Natural killer cell (primary cell): ENCODE results near the gene SOD2. TPM values are rescaled to one million over a fixed set of nuclear protein-coding genes. Genes with fewer than 3 reads are reported as not detected.

Source experiments
- ATAC-seq, 3 donors: fragments of 150-1000 bp in 2 of 3; fragments of 200-7000 bp in 1 of 3; cut with Tn5 transposase; 1 replicate in 1 of 3; 2 replicates in 2 of 3; pipeline ENCODE4 v1.10.0; 2021; ENCODE audit warnings: mild to moderate bottlenecking in 2 of 3, moderate library complexity in 2 of 3
- DNase-seq, 2 donors: peaks; one replicate each; pipeline versions ENCODE4 v3.0.0 to v3.0.0-alpha.2; 2013 to 2021; ENCODE audit warnings: mixed read lengths in 1 of 2
- H3K27ac ChIP-seq: one replicate; pipeline ENCODE4 v1.5.1; 2013; ENCODE audit warnings: mild to moderate bottlenecking, low read length
- H3K27me3 ChIP-seq: one replicate; pipeline ENCODE4 v1.6.1; 2013; ENCODE audit warnings: low read length; ENCODE audit not compliant: control insufficient read depth, insufficient read depth
- H3K36me3 ChIP-seq: one replicate; pipeline ENCODE4 v1.6.1; 2013; ENCODE audit warnings: low read length; ENCODE audit not compliant: control insufficient read depth, insufficient read depth
- H3K4me1 ChIP-seq: one replicate; pipeline ENCODE4 v1.6.1; 2013; ENCODE audit warnings: low read length; ENCODE audit not compliant: control insufficient read depth, insufficient read depth
- H3K4me3 ChIP-seq: one replicate; pipeline ENCODE4 v1.5.1; 2013; ENCODE audit warnings: low read length
- H3K9me3 ChIP-seq: one replicate; pipeline ENCODE4 v1.6.1; 2013; ENCODE audit warnings: low read length; ENCODE audit not compliant: control insufficient read depth, insufficient read depth
- H3K27ac Mint-ChIP-seq, 2 donors: one replicate each; pipeline ENCODE4 v1.8.0; 2022; ENCODE audit warnings: mild to moderate bottlenecking in 2 of 2, mixed read lengths in 2 of 2, moderate library complexity in 1 of 2
- H3K27me3 Mint-ChIP-seq, 2 donors: one replicate each; pipeline ENCODE4 v1.8.0; 2022; ENCODE audit warnings: low read depth in 2 of 2, mixed read lengths in 2 of 2
- H3K36me3 Mint-ChIP-seq: one replicate; pipeline ENCODE4 v1.8.0; 2022; ENCODE audit warnings: mixed read lengths
- H3K4me1 Mint-ChIP-seq, 2 donors: one replicate each; pipeline ENCODE4 v1.8.0; 2022; ENCODE audit warnings: mixed read lengths in 2 of 2
- H3K4me3 Mint-ChIP-seq: one replicate; pipeline ENCODE4 v1.8.0; 2022; ENCODE audit warnings: mild to moderate bottlenecking, moderate library complexity, mixed read lengths
- H3K9me3 Mint-ChIP-seq, 2 donors: one replicate each; pipeline ENCODE4 v1.8.0; 2022; ENCODE audit warnings: mixed read lengths in 2 of 2
- WGBS: methylation state at CpG from one replicate; pipeline ENCODE4 v1.1.7; 2013; ENCODE audit warnings: missing lambda C conversion rate; ENCODE audit not compliant: insufficient coverage; 5-methylcytosine and 5-hydroxymethylcytosine counted together
- intact Hi-C: fragments of 100-400 bp; cut with micrococcal nuclease; formaldehyde crosslinking; loops from one replicate; pipeline ENCODE4 v1.14.2; 2022
- total RNA-seq, 4 donors: library from RNA; stranded (reverse); fragments of 120-200 nt in 1 of 4; gene quantifications; one replicate each; pipeline versions ENCODE4 v1.2.3 to v1.2.4, GENCODE V29; 2013 to 2022
- TF ChIP-seq, protein P1 (sequence below): fragments of 200-600 bp; IDR thresholded peaks from one replicate; pipeline ENCODE4 v1.8.0; 2022; ENCODE audit warnings: antibody characterized with exemption

Gene SOD2
- total RNA-seq, 3 donors from 2014 or later (not counting 1 experiment from before 2014, with no cell fraction given) = 81.3 to 156 (median 138) TPM

- no peaks in the 10 kb centered on the region for H3K9me3 ChIP-seq
- no peak for DNase-seq
- Mint-ChIP-seq H3K36me3 (no peaks in the 10 kb centered on the region), H3K4me1 (no peaks in the 10 kb centered on the region), H3K4me3 (no peak overlapping the region), H3K27ac (no peak overlapping the region), H3K27me3 (no peaks in the 10 kb centered on the region), H3K9me3 (no peaks in the 10 kb centered on the region)
- H3K4me3 ChIP-seq = no peak overlapping the region
- intact Hi-C loops = no loop called here
- H3K36me3 ChIP-seq = no peaks in the 10 kb centered on the region
- H3K27ac ChIP-seq = no peak overlapping the region
- no peak for ATAC-seq
- no peaks in the 10 kb centered on the region for H3K27me3 ChIP-seq
- TF ChIP-seq, protein P1, sequence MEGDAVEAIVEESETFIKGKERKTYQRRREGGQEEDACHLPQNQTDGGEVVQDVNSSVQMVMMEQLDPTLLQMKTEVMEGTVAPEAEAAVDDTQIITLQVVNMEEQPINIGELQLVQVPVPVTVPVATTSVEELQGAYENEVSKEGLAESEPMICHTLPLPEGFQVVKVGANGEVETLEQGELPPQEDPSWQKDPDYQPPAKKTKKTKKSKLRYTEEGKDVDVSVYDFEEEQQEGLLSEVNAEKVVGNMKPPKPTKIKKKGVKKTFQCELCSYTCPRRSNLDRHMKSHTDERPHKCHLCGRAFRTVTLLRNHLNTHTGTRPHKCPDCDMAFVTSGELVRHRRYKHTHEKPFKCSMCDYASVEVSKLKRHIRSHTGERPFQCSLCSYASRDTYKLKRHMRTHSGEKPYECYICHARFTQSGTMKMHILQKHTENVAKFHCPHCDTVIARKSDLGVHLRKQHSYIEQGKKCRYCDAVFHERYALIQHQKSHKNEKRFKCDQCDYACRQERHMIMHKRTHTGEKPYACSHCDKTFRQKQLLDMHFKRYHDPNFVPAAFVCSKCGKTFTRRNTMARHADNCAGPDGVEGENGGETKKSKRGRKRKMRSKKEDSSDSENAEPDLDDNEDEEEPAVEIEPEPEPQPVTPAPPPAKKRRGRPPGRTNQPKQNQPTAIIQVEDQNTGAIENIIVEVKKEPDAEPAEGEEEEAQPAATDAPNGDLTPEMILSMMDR = no peak
- no peaks in the 10 kb centered on the region for H3K4me1 ChIP-seq
- WGBS = 91% methylated on average over 7 of the region's 7 CpGs
Measured at GRCh38 chr6:159701413-159701999, 8.5 kb upstream of the SOD2 start.

- ATAC-seq (no peak), DNase-seq (no peak)
- no peaks in the 10 kb centered on the region for H3K27me3 Mint-ChIP-seq
- H3K4me3 Mint-ChIP-seq = no peak overlapping the region
- Histone ChIP-seq H3K4me1 (no peaks in the 10 kb centered on the region), H3K4me3 (no peak overlapping the region), H3K27ac (no peak overlapping the region), H3K9me3 (no peaks in the 10 kb centered on the region), H3K36me3 (no peaks in the 10 kb centered on the region), H3K27me3 (no peaks in the 10 kb centered on the region)
- no peaks in the 10 kb centered on the region for H3K36me3 Mint-ChIP-seq
- WGBS = 50% methylated on average over 1 of the region's 1 CpG
- TF ChIP-seq, protein P1 = no peak
- no peak overlapping the region for H3K27ac Mint-ChIP-seq
- intact Hi-C loops = no loop called here
- no peaks in the 10 kb centered on the region for H3K9me3 Mint-ChIP-seq
- H3K4me1 Mint-ChIP-seq = no peaks in the 10 kb centered on the region
Measured at GRCh38 chr6:159700970-159701369, 7.9 kb upstream of the SOD2 start.

- H3K36me3 Mint-ChIP-seq = no peaks in the 10 kb centered on the region
Measured at GRCh38 chr6:159695984-159696383, 2.9 kb upstream of the SOD2 start.

More at GRCh38 chr6:159695984-159696383, 2.9 kb upstream of the SOD2 start:
- no peaks in the 10 kb centered on the region for H3K9me3 Mint-ChIP-seq
- no peak for DNase-seq
- no peak overlapping the region for H3K4me3 Mint-ChIP-seq
- TF ChIP-seq, protein P1 = no peak
- 97% methylated on average over 2 of the region's 2 CpGs for WGBS
- H3K4me1 ChIP-seq = peaks cover 26% of the 10 kb centered on the region
- H3K27me3 Mint-ChIP-seq = no peaks in the 10 kb centered on the region
- H3K36me3 ChIP-seq = no peaks in the 10 kb centered on the region
- peaks cover 24 to 31% of the 10 kb centered on the region in 2 donors for H3K4me1 Mint-ChIP-seq
- H3K27me3 ChIP-seq = no peaks in the 10 kb centered on the region
- H3K27ac ChIP-seq = no peak overlapping the region
- no peak overlapping the region for H3K27ac Mint-ChIP-seq
- intact Hi-C loops = loop anchor here (10.0 kb wide), 2 partner anchors 159 to 279 kb away; no protein-coding TSS in a partner anchor
- H3K4me3 ChIP-seq = no peak overlapping the region
- ATAC-seq = no peak
- H3K9me3 ChIP-seq = no peaks in the 10 kb centered on the region
